Left forelimb (tissue), 1 donor: ENCODE results near the gene OPCML.
"Not testable (repeated sequence)": the region's sequence is repeated elsewhere in the genome, so short reads cannot be mapped to it uniquely, and the experiment has no call there.

Experiments used
- DNase-seq: peaks from one replicate; pipeline ENCODE4 v3.0.0-alpha.2; 2018; ENCODE audit warnings: low spot score

The OPCML gene

GRCh38 chr11:132423266-132423665 lies 1109.0 kb downstream of the OPCML start:
- no peak for DNase-seq

DNA sequence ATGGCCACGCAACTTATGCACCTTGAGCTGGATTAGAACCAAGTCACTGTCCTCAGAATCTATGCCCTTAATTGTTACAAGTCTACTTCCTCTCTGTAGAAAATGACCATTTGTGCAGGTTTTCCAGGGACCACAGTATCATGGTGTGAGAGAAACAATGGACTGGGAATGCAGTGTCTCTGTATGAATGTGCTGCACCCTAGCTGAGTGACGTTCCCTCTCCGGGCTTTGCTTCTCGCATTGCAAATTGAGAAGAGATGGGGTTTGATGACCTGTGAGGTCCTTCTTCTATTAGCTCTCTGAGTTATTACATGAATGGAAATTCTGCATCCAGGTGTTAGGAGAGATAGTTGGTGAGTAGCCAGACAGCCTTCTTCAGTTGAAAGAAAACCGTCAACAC lies 1109.6 kb downstream of the OPCML start:
- no peak for DNase-seq

GRCh38 chr11:132421555-132421954 lies 1110.7 kb downstream of the OPCML start:
- no peak for DNase-seq

DNA sequence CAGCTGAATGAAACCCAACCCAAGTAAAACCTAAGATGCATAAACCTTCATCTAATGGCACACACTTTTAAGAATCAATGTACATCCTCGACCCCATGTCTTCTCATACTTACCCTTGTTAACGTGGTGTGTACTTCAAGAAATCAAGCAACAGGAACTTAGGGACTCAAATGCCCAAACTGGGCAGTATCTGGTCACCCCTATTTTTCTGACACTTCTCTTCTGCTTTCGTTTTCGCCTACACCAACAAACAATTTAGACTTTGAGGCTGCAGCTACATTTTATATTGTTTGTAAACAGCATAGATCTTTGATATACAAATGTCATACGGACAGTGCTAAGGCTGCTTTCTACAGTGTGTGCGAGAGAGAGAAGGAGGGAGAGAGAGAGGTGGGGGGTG lies 1117.8 kb downstream of the OPCML start:
- no peak for DNase-seq

DNA sequence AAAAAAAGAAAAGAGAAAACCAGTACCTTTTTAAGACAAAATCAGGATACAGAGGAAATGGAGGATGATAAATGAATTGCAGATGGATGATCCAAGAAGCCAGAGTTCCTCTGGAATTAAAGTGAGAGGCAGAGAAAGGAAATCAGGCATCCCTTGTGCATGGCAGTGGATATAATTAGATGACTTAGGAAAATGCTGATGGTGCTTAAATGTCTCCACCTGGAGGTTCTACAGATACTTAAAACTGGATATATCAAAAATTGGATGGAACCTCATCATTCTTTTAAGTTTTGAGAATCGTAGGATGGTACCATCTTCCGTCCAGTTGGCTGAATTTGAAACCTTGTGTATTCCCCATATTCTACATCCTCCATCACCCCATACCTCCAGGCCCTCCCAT lies 1121.9 kb downstream of the OPCML start:
- DNase-seq: no peak

DNA sequence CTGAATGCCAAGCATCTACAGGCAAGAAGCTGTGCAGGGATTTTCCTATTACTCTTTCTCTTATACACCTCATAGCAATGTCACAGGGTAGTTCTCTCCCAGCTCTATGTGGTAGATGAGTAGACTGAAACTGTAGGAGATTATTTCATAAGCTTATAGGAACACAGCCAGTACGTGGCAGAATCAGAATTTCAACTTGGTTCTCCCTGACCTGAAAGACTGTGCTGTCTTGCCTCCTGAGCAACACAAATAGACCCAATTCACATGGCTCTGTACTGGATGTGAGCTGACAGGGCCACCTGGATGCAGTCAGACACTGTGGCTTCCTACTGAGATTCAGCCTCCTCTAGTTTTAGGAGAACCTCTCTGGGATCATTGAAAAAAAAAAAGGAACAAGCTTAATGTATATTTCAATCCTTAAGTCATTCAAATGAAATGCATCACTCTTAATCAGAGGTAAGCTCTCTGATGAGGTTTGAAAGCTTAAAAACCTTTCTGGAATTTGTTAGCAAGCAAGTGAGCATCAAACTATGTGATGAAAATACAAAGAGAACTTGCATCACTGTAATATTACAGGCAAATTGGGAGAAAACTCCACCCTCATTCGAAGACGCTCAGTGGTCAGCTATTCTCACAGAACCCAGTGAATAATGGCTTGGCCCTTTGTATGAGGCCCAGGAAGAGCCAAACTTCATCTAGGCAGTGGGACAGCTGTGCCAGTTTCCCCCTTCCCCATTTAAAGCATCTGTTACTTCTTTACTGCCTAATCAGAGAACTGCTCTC lies 1122.5 kb downstream of the OPCML start:
- no peak for DNase-seq

DNA sequence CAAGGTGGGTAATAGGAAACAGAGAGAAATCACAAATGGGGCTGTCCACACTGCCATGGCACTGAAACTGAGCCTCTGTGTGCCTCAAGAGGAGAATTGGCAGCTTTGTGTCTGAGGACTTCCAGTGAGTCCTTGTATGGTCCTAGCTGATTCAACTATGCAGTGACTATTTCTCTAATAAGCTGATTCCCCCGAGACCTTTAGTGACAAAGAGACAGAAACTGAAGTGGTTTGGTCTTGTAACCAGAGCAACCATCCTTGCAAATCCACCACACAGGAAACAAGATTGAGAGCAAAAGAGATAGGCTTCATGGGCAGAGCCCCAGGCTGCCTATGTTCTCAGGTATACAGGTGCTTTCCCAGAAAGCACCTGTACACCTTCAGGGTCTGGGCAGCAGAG lies 1123.4 kb downstream of the OPCML start:
- no peak for DNase-seq

DNA sequence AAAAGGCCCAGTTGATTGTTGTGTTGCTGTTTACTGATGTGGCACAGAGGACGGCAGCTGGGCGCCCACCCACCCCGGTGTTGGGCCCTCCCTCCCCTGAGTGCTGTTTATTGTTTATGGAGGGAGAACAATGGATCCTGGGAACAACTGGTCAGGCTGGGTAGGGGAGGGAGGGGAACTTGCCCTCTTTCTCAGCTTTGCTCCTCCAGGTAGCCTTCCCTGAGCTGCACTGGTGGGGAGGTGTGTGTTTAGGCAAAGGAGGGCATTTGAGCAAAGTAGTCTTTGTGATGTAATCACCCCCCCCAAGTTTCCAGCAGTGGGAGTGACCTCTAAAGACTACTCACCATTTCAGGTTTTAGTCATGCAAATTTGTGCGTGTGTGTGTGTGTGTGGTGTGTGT lies 1126.6 kb downstream of the OPCML start:
- no peak for DNase-seq

- peak; percentile 68 for DNase-seq
Measured at GRCh38 chr11:132402071-132402684, 1130.1 kb downstream of the OPCML start.

GRCh38 chr11:132396318-132396717 lies 1136.0 kb downstream of the OPCML start:
- DNase-seq: no peak

GRCh38 chr11:132395434-132395833 lies 1136.9 kb downstream of the OPCML start:
- DNase-seq: no peak

- no peak for DNase-seq
Measured at GRCh38 chr11:132379540-132379939, 1152.8 kb downstream of the OPCML start.

- DNase-seq: no peak
Measured at GRCh38 chr11:132373405-132374143, 1158.7 kb downstream of the OPCML start.

DNA sequence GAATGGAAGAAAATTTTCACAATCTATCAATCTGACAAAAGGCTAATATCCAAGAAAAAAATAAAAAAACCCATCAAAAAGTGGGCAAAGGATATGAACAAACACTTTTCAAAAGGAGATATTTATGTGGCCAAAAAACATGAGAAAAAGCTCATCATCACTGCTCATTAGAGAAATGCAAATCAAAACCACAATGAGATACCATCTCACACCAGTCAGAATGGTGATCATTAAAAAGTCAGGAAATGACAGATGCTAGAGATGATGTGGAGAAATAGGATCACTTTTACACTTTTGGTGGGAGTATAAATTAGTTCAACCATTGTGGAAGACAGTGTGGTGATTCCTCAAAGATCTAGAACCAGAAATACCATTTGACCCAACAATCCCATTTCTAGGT lies 1162.2 kb downstream of the OPCML start:
- DNase-seq: not testable (repeated sequence)

DNA sequence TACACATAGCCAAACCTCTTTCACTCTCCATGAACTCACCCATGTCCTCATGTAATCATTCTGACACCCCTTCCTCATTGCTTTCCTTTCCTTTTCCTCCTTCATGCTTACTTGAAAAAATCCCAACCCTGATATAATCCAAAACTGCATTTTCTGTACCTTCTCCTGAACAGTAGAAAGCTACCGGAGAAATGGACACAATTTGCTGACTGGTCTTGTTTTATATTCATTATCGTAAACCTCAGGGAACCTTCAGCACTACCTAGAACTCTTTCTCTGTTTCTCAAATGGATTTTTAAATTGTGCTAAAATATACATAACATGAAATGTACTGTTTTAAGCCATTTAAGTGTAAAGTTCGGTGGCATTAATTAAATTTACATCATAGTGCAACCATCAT lies 1165.0 kb downstream of the OPCML start:
- no peak for DNase-seq

GRCh38 chr11:132365650-132366049 lies 1166.7 kb downstream of the OPCML start:
- no peak for DNase-seq
